RWPE2 (cell line): Measurements from ENCODE around the gene ABITRAM.
"Not testable (repeated sequence)": the region's sequence is repeated elsewhere in the genome, so short reads cannot be mapped to it uniquely, and the experiment has no call there.

Experiments
- ATAC-seq: fragments of 200-7000 bp; cut with Tn5 transposase; 3 replicates; pipeline ENCODE4 v1.9.1; 2021; ENCODE audit warnings: low read depth
- DNase-seq: peaks from one replicate; pipeline ENCODE4 v3.0.0-alpha.2; 2020; ENCODE audit warnings: low spot score
- H3K27ac ChIP-seq: fragments of 450-650 bp; 2 replicates; pipeline ENCODE4 v1.5.1; 2017; ENCODE audit warnings: mild to moderate bottlenecking; ENCODE audit not compliant: poor library complexity, severe bottlenecking
- H3K27me3 ChIP-seq: fragments of 250-450 bp; sonication (Bioruptor Pico); 2 replicates; pipeline ENCODE4 v1.5.1; 2021; ENCODE audit warnings: mild to moderate bottlenecking, moderate library complexity; ENCODE audit not compliant: insufficient read depth, poor library complexity, severe bottlenecking
- H3K36me3 ChIP-seq: fragments of 250-450 bp; sonication (Bioruptor Pico); 2 replicates; pipeline ENCODE4 v1.5.1; 2020; ENCODE audit warnings: low read depth, mild to moderate bottlenecking, moderate library complexity
- H3K4me1 ChIP-seq: fragments of 250-450 bp; sonication (Bioruptor Pico); 2 replicates; pipeline ENCODE4 v1.5.1; 2021; ENCODE audit warnings: mild to moderate bottlenecking, moderate library complexity; ENCODE audit not compliant: insufficient read depth, poor library complexity, severe bottlenecking
- H3K4me3 ChIP-seq: fragments of 250-450 bp; sonication (Bioruptor Pico); 2 replicates; pipeline ENCODE4 v1.5.1; 2021; ENCODE audit warnings: mild to moderate bottlenecking, moderate library complexity; ENCODE audit not compliant: severe bottlenecking
- H3K9me3 ChIP-seq: fragments of 250-450 bp; sonication (Bioruptor Pico); 2 replicates; pipeline ENCODE4 v1.5.1; 2021; ENCODE audit warnings: mild to moderate bottlenecking, moderate library complexity; ENCODE audit not compliant: severe bottlenecking
- TF ChIP-seq, protein P1 (sequence below): fragments of 450-650 bp; IDR thresholded peaks from one replicate; pipeline ENCODE4 v1.5.1; 2017; ENCODE audit warnings: mild to moderate bottlenecking, moderate library complexity; ENCODE audit not compliant: poor library complexity, severe bottlenecking

Gene ABITRAM

DNA sequence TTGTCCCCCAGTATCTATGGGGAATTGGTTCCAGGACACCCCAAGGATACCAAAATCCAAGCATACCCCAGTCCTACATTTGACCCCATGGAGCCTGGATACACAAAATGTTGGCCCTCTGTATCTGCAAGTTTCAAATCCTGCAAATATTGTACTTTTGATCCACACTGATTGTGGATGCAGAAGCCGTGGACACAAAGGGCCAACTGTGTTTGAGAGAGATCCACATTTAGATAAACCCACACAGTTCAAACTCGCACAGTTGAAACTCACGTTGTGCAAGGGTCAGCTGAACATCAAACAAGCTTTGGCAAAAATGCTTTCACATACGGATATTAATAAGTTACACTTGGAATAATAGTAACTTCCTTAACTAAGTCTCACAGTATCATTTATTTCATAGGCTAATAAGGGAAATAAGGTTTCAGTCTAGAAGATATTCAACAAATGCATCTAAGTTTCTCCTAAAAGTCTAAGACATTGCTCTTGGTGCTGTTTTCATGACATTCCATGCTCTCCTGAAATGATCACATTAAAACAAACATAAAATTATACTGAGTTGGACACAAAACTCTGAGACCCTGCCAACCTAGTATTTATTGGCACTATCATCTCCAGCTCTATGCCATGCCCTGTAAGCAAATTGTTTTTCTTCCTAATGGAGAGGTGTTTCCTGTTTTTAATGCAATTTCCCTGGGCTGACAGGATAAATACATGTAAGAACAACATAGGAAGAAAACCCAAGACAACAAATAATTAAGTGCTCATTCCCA is 39.8 kb upstream of the ABITRAM start:
- Histone ChIP-seq H3K4me1 (no peaks in the 10 kb centered on the region), H3K9me3 (no peaks in the 10 kb centered on the region), H3K4me3 (no peak overlapping the region), H3K27me3 (no peaks in the 10 kb centered on the region), H3K36me3 (peaks cover 91% of the 10 kb centered on the region), H3K27ac (no peak overlapping the region)
- ATAC-seq (no peak), DNase-seq (no peak)
- TF ChIP-seq, protein P1, sequence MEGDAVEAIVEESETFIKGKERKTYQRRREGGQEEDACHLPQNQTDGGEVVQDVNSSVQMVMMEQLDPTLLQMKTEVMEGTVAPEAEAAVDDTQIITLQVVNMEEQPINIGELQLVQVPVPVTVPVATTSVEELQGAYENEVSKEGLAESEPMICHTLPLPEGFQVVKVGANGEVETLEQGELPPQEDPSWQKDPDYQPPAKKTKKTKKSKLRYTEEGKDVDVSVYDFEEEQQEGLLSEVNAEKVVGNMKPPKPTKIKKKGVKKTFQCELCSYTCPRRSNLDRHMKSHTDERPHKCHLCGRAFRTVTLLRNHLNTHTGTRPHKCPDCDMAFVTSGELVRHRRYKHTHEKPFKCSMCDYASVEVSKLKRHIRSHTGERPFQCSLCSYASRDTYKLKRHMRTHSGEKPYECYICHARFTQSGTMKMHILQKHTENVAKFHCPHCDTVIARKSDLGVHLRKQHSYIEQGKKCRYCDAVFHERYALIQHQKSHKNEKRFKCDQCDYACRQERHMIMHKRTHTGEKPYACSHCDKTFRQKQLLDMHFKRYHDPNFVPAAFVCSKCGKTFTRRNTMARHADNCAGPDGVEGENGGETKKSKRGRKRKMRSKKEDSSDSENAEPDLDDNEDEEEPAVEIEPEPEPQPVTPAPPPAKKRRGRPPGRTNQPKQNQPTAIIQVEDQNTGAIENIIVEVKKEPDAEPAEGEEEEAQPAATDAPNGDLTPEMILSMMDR: no peak

DNA sequence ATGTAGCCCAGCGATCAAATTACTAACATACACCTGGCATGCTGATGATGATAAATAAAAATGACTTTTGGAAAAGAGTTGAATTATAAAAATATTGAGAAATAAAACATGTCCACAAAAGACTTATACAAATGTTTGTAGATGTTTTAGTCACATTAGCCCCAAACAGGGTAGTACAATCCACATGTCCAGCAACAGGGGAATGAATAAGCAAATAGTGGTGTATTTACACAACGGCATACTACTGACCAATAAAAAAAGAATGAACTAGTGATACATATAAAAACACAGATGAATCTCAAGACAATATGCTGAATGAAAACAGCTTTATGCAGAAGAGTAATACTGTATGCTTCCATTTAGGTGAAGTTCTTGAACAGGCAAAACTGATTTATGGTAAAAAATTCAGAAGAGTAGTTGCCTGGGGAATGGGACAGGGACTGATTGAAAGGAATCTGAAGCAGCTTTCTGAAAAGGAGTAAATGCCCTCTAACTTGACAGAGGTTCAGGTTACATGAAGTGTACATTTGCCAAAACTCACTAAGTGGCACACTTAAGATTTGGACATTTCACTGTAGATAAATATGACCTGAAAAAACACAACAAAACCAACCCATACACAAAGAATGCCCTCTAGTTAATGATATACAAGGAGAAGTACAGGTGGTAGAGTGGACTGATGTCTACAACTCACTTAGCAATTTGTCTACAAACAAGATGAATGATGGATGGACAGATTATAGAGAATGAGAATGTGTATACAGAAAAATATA is 36.7 kb upstream of the ABITRAM start:
- Histone ChIP-seq H3K36me3 (peaks cover 90% of the 10 kb centered on the region), H3K27me3 (no peaks in the 10 kb centered on the region), H3K4me3 (no peak overlapping the region), H3K9me3 (no peaks in the 10 kb centered on the region), H3K4me1 (no peaks in the 10 kb centered on the region), H3K27ac (no peak overlapping the region)
- TF ChIP-seq, protein P1: no peak
- ATAC-seq (no peak), DNase-seq (no peak)

DNA sequence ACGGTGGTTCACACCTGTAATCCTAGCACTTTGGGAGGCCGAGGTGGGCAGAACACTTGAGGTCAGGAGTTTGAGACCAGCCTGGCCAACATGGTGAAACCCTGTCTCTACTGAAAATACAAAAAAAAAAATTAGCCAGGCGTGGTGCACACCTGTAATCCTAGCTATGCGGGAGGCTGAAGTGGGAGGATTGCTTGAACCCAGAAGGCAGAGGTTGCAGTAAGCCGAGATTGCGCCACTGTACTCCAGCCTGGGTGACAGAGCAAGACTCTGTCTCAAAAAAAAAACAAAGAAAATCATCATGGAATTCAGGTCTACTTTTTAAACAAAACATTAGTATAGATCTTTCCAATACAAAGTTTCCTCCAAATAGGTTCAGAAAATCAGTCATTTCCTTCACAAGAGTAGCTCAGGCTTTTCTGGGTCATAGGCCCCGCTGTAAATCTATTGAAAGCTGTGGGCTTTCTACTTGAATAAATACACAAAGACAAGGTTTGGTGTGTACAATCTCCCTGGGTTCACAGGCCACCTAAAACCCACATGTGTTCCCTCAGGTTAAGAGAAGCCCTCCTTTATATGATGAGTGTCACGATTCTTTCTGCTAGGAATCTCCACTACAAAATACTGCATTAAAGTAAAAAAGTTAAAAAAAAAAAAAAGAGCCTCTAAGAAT is 35.0 kb upstream of the ABITRAM start:
- not testable (repeated sequence) for ATAC-seq, DNase-seq, H3K27me3 ChIP-seq, H3K27ac ChIP-seq, H3K4me1 ChIP-seq, H3K9me3 ChIP-seq, H3K4me3 ChIP-seq
- H3K36me3 ChIP-seq: peaks cover 92% of the 10 kb centered on the region

DNA sequence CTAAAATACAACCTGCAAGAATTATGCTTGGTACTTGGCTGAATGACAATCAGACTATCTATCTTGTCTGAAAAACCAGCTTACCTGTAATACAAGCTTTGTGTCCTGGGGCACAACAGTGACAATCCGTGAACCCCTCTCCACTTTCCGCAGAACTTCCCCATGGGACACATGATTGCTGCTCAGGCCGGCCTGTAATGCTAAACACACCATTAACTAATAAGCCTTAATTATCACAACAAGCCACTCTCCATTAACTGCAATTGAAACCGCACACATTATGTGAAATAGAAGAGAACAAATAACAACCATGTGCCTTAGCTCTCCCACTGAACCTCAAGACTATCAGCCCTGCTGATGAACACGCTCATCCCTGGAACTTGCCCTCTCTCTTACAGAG is 34.0 kb upstream of the ABITRAM start:
- Histone ChIP-seq H3K27me3 (no peaks in the 10 kb centered on the region), H3K36me3 (peaks cover 92% of the 10 kb centered on the region), H3K27ac (no peak overlapping the region), H3K9me3 (no peaks in the 10 kb centered on the region), H3K4me3 (no peak overlapping the region), H3K4me1 (no peaks in the 10 kb centered on the region)
- ATAC-seq: no peak
- TF ChIP-seq, protein P1: no peak
- no peak for DNase-seq

DNA sequence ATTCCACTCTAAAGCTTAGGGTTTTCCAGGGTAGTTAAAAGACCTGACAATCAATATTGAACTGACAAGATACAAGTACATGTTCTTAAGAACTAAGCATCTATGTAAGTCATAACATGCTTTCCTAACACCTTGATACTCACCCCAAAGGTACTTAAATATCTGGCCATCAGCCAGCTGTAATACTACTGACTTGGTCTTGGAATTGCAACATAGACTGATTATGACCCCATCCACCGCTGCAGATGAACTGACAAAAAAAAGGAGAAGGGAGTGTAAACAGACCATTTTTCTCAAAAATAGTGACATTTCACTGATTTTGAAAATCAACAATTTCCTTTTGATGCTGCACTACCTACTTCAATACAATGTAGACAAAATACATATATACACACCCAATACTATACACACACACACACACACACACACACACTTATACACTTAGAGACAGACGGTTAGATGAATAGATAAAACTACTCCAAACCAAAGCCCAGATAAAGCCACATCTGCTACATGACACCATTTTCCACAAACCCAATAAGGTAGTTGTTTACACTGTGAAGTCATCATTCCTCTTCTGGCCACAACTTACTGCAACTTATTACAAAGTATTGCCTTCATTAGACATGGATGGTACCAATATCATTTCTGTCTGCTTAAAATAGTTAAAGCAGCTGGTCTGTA is 30.6 kb upstream of the ABITRAM start:
- DNase-seq: no peak
- Histone ChIP-seq H3K4me3 (no peak overlapping the region), H3K36me3 (peaks cover 90% of the 10 kb centered on the region)

More for the DNA sequence above, 30.6 kb upstream of the ABITRAM start:
- Histone ChIP-seq H3K4me1 (no peaks in the 10 kb centered on the region), H3K27me3 (no peaks in the 10 kb centered on the region), H3K9me3 (no peaks in the 10 kb centered on the region), H3K27ac (no peak overlapping the region)
- no peak for ATAC-seq
- TF ChIP-seq, protein P1: no peak
